Upper lobe of left lung (tissue), 4 donors: Measurements from ENCODE around the gene NIN.

Source experiments
- CTCF ChIP-seq, 6 experiments: fragments of 450-650 bp in 4 of 6; fragments of 200-600 bp in 2 of 6; sonication (generic) in 2 of 6; IDR thresholded peaks; one replicate each; pipeline ENCODE4 v1.5.1; 2016 to 2019; ENCODE audit warnings: antibody characterized with exemption in 6 of 6
- POLR2AphosphoS5 ChIP-seq, 2 donors: sonication (generic); formaldehyde crosslinking; IDR thresholded peaks; one replicate each; pipeline ENCODE4 v1.5.1; 2017; ENCODE audit warnings: antibody characterized with exemption in 2 of 2

GRCh38 chr14:50845166-50845565 is 14.2 kb upstream of the NIN start:
- TF ChIP-seq POLR2AphosphoS5 (IDR thresholded peaks at IDR 0.05) (no peak), CTCF (IDR thresholded peaks at IDR 0.05) (no peak)
